Osteoblast (primary cell): ENCODE measurements around the gene SETD2. TPM values are rescaled to one million over a fixed set of nuclear protein-coding genes. Genes with fewer than 3 reads are reported as not detected.
"Not testable (repeated sequence)": the region's sequence is repeated elsewhere in the genome, so short reads cannot be mapped to it uniquely, and the experiment has no call there.

ENCODE experiments used
- DNase-seq: peaks from one replicate; pipeline ENCODE4 v3.0.0; 2011; ENCODE audit warnings: low spot score, mixed read lengths; ENCODE audit not compliant: insufficient read length; ENCODE audit errors: missing footprints
- H2AFZ ChIP-seq: 2 replicates; pipeline ENCODE4 v1.6.0; 2011; ENCODE audit warnings: mild to moderate bottlenecking, low read length
- H3K27ac ChIP-seq: 2 replicates; pipeline ENCODE4 v1.5.1; 2011; ENCODE audit warnings: mild to moderate bottlenecking, low read depth, low read length, moderate library complexity
- H3K27me3 ChIP-seq: 2 replicates; pipeline ENCODE4 v1.6.0; 2012; ENCODE audit warnings: mild to moderate bottlenecking, control low read depth, inconsistent platforms, low read length, moderate library complexity; ENCODE audit not compliant: insufficient read depth
- H3K36me3 ChIP-seq: 2 replicates; pipeline ENCODE4 v1.5.1; 2011; ENCODE audit warnings: mild to moderate bottlenecking, low read length, control low read depth, moderate library complexity; ENCODE audit not compliant: insufficient read depth
- H3K4me1 ChIP-seq: 2 replicates; pipeline ENCODE4 v1.5.1; 2011; ENCODE audit warnings: mild to moderate bottlenecking, low read length, control low read depth, moderate library complexity; ENCODE audit not compliant: insufficient read depth
- H3K4me2 ChIP-seq: 2 replicates; pipeline ENCODE4 v1.6.0; 2011; ENCODE audit warnings: mild to moderate bottlenecking, low read length; ENCODE audit not compliant: insufficient read depth
- H3K4me3 ChIP-seq: fragments of 200-600 bp; sonication (generic); 3 replicates; pipeline ENCODE4 v1.5.1; 2012; ENCODE audit warnings: mild to moderate bottlenecking, low read length, inconsistent platforms; ENCODE audit not compliant: insufficient read depth
- H3K79me2 ChIP-seq: 2 replicates; pipeline ENCODE4 v1.6.0; 2012; ENCODE audit warnings: mild to moderate bottlenecking, low read length, control low read depth, inconsistent platforms; ENCODE audit not compliant: insufficient read depth
- H3K9me3 ChIP-seq: 2 replicates; pipeline ENCODE4 v1.5.1; 2011; ENCODE audit warnings: low read depth, low read length, control low read depth
- H4K20me1 ChIP-seq: 2 replicates; pipeline ENCODE4 v1.6.0; 2012; ENCODE audit warnings: mild to moderate bottlenecking, low read length, control low read depth; ENCODE audit not compliant: insufficient read depth
- total RNA-seq: library from RNA; depleted of rRNA; stranded (reverse); fragments of >200 nt; gene quantifications from 2 replicates; pipeline ENCODE4 v1.2.3, GENCODE V29; 2012
- TF ChIP-seq, protein P1 (sequence below): IDR thresholded peaks from 2 replicates; pipeline ENCODE4 v1.5.1; 2011; ENCODE audit warnings: mild to moderate bottlenecking, low read depth, low read length, moderate library complexity; ENCODE audit errors: extremely low read depth

Gene SETD2
- total RNA-seq, 1 donor, result 39.8 TPM

DNA sequence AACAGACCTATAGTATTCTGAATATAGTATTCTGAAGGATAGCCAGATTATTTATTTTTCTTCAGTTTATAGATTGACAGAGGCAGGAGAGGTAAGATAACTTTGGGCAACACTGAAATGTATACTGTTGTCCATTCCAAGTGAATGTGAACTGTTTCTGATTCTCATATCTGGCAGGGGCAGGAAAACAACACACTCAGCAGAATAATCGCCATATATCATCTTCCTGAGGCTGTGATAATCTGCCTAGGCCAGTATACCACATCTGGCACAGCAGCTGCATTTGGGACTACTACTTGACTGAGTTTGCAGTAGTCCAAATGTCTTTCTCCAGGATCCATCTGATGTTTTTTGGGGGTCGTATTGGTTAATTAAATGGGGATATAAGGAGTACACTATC, 22.4 kb upstream of the SETD2 start:
- no peak overlapping the region for H3K4me2 ChIP-seq
- H3K27ac ChIP-seq, result no peak overlapping the region
- no peaks in the 10 kb centered on the region for H3K9me3 ChIP-seq
- H3K4me1 ChIP-seq, result no peaks in the 10 kb centered on the region
- no peak overlapping the region for H3K4me3 ChIP-seq
- no peaks in the 10 kb centered on the region for H3K27me3 ChIP-seq
- no peaks in the 10 kb centered on the region for H4K20me1 ChIP-seq
- H3K36me3 ChIP-seq, result no peaks in the 10 kb centered on the region
- TF ChIP-seq, protein P1, sequence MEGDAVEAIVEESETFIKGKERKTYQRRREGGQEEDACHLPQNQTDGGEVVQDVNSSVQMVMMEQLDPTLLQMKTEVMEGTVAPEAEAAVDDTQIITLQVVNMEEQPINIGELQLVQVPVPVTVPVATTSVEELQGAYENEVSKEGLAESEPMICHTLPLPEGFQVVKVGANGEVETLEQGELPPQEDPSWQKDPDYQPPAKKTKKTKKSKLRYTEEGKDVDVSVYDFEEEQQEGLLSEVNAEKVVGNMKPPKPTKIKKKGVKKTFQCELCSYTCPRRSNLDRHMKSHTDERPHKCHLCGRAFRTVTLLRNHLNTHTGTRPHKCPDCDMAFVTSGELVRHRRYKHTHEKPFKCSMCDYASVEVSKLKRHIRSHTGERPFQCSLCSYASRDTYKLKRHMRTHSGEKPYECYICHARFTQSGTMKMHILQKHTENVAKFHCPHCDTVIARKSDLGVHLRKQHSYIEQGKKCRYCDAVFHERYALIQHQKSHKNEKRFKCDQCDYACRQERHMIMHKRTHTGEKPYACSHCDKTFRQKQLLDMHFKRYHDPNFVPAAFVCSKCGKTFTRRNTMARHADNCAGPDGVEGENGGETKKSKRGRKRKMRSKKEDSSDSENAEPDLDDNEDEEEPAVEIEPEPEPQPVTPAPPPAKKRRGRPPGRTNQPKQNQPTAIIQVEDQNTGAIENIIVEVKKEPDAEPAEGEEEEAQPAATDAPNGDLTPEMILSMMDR, result no peak
- no peak overlapping the region for H2AFZ ChIP-seq
- DNase-seq, result no peak
- no peaks in the 10 kb centered on the region for H3K79me2 ChIP-seq

DNA sequence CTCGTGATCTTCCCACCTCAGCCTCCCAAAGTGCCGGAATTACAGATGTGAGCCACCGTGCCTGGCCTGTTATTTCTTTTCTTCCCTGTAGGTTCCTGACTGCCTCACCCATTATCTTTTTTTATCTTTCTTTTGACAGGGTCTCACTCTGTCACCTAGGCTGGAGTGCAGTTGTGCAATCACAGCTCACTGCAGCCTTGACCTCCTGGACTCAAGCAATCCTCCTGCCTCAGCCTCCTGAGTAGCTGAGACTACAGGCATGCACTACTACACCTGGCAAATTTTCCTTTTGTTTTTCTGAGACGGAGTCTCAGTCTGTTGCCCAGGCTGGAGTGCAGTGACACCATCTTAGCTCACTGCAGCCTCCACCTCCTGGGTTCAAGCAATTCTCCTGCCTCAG, 17.8 kb upstream of the SETD2 start:
- H3K27me3 ChIP-seq, H3K79me2 ChIP-seq, H2AFZ ChIP-seq, H3K36me3 ChIP-seq, H3K27ac ChIP-seq, H4K20me1 ChIP-seq, H3K4me3 ChIP-seq, H3K4me2 ChIP-seq, DNase-seq, H3K4me1 ChIP-seq, H3K9me3 ChIP-seq: not testable (repeated sequence)

DNA sequence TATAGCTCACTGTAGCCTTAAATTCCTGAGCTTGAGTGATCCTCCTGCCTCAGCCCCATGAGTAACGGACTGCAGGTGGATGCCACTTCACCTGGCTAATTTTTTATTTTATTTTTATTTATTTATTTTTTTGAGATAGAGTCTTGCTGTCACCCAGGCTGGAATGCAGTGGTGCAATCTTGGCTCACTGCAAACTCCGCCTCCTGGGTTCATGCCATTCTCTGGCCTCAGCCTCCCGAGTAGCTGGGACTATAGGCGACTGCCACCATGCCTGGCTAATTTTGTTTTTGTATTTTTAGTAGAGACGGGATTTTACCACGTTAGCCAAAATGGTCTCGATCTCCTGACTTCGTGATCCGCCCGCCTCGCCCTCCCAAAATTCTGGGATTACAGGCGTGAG, 16.1 kb upstream of the SETD2 start:
- H3K4me1 ChIP-seq, DNase-seq, H3K79me2 ChIP-seq, H3K36me3 ChIP-seq, H4K20me1 ChIP-seq, H3K4me3 ChIP-seq, H3K27me3 ChIP-seq, H3K27ac ChIP-seq, H2AFZ ChIP-seq, H3K9me3 ChIP-seq, H3K4me2 ChIP-seq: not testable (repeated sequence)

DNA sequence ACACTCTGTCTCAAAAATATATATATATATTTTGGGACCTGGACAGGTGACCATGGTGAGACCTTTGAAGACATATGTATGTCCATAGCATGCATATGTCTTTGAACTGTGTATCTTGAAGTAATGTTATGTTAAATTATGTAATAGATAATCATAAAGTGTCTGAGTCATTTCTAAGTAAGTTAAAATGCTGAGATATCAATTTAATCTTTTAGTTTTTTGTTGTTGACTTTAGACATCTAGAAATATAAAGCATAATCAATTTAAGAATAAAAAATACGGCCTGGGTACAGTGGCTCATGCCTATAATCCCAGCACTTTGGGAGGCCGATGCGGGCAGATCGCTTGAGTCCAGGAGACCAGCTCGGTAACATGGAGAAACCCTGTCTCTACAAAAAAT, 12.7 kb upstream of the SETD2 start:
- no peaks in the 10 kb centered on the region for H3K9me3 ChIP-seq
- no peaks in the 10 kb centered on the region for H3K79me2 ChIP-seq
- H2AFZ ChIP-seq, result no peak overlapping the region
- H3K27ac ChIP-seq, result no peak overlapping the region
- TF ChIP-seq, protein P1, result no peak
- no peaks in the 10 kb centered on the region for H3K27me3 ChIP-seq
- no peak for DNase-seq
- H3K4me2 ChIP-seq, result no peak overlapping the region
- H3K4me3 ChIP-seq, result no peak overlapping the region
- H3K4me1 ChIP-seq, result no peaks in the 10 kb centered on the region
- no peaks in the 10 kb centered on the region for H4K20me1 ChIP-seq
- H3K36me3 ChIP-seq, result peaks cover 7% of the 10 kb centered on the region

DNA sequence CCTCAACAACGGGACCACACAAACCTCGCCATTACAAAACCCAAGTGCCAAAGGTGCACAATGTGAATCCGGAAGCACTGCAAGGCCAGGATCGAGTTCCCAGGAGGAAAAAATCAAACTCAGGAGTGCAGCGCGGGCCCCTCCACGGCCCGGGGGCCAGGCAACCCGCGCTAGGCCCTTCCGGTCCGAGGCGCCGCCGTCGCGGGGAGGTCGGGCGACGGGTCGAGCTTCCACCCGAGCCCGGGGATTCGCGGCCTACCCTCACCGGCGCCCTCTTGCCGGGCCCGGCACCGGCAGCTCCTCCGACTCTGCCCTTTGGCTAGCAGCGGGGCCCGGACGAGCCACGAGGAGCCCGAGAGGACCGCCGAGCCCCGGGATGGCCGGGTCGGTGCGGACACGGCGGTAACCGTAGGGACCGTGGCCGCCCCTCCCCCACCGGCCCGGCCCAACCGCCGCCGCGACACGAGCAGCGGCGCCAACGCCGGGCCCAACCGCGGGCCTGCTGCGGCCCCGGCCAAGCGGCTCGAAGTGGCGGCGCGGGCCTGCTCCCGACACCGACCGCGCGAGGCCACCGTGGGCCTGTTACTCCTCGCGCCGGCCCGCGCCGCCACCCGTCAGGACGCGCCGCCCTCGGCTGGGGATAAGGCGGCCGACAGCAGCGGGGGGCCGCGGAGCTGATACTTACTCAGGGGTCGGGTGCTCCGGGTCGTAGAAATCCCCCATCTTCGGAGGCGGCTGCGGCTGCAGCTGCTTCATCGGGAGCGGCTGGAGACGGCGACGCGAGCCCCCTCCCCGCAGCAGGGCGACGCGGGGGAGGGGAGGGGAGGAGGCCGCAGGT, 525 bp downstream of the SETD2 start:
- no peaks in the 10 kb centered on the region for H3K36me3 ChIP-seq
- peaks cover 48% of the 10 kb centered on the region for H4K20me1 ChIP-seq
- peaks cover 87% of the 10 kb centered on the region for H3K79me2 ChIP-seq
- no peaks in the 10 kb centered on the region for H3K9me3 ChIP-seq
- TF ChIP-seq, protein P1, result no peak
- peak; percentile 81 for DNase-seq
- H2AFZ ChIP-seq, result peak overlapping the region; percentile 38
- peak overlapping the region; percentile 81 for H3K4me2 ChIP-seq
- peak overlapping the region; percentile 81 for H3K4me3 ChIP-seq
- peak overlapping the region; percentile 70 for H3K27ac ChIP-seq
- no peaks in the 10 kb centered on the region for H3K27me3 ChIP-seq
- H3K4me1 ChIP-seq, result peaks cover 16% of the 10 kb centered on the region
